22Rv1 (cell line): ENCODE results near the gene DEF6.

Source experiments
- CTCF ChIP-seq: fragments of 450-650 bp; IDR thresholded peaks from 2 replicates; pipeline ENCODE4 v1.5.1; 2017; ENCODE audit warnings: mild to moderate bottlenecking
- ZFX ChIP-seq: fragments of 450-650 bp; IDR thresholded peaks from 2 replicates; pipeline ENCODE4 v1.6.1; 2017; ENCODE audit warnings: antibody characterized with exemption, borderline replicate concordance

GRCh38 chr6:35343092-35343834 lies 45.6 kb downstream of the DEF6 start:
- TF ChIP-seq CTCF (no peak), ZFX (no peak)
